ENCODE measurements around the gene HMX3. TPM values are rescaled to one million over a fixed set of nuclear protein-coding genes. Genes with fewer than 3 reads are reported as not detected.
"Not testable (repeated sequence)": the region's sequence is repeated elsewhere in the genome, so short reads cannot be mapped to it uniquely, and the experiment has no call there.

The HMX3 gene
- total RNA-seq, 1 donor from 2014 or later: not detected

DNA sequence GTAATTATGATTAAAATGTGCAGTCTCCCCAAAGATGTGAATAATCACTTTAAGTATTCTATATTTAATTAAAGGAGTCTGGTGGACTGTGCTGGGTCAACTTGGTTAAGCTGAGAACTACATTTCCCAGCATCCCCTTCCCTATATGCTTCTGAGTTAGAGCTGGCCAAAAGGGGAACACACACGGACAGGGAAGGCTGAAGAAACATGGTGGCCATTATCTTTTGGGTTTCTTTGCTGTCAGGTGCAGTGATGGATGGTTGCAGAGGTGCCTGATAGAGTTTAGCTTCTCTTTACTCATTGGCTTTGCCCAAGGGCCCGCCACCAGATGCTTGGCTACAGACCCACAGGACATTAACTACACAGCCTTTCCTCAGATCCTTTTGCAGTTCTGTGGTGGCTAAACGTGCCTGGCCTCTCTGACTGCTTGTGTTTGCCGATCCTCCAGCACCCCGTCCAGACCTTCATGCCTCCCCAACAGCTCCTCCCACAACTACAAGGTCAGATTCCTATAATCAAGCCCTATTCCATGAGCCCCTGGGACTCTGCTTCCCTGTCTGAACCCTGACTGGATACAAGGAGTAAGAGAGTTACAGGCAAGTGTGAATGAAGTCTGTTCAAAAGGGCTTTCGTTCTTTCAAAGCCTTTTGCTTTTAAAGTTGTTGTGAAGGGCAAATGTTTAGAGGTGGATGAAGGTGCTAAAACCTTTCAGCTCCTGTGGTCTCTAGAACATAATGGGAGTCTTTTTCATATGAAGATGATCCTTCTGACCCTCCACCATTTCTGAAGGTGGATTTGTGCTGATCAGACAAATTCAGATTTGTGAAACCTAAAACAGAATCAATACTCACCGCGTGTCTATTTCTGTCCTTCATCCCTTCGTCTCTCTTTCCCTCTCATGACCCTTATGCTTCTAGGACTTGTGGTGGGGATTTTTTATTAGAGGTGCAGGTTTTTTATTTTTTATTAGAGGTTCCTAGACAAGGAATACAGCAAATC lies 39.9 kb downstream of the HMX3 start:
- no peak for DNase-seq

DNA sequence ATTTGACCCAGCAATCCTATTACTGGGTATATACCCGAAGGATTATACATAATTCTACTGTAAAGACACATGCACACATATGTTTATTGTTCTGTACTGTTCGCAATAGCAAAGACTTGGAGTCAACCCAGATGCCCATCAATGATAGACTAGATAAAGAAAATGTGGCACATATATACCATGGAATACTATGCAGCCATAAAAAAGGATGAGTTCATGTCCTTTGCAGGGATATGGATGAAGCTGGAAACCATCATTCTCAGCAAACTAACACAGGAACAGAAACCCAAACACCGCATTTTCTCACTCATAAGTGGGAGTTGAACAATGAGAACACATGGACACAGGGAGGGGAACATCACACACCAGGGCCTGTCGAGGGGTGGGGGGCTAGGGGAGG lies 42.6 kb downstream of the HMX3 start:
- not testable (repeated sequence) for DNase-seq

GRCh38 chr10:123180101-123181090 lies 44.6 kb downstream of the HMX3 start:
- no peak for DNase-seq

DNA sequence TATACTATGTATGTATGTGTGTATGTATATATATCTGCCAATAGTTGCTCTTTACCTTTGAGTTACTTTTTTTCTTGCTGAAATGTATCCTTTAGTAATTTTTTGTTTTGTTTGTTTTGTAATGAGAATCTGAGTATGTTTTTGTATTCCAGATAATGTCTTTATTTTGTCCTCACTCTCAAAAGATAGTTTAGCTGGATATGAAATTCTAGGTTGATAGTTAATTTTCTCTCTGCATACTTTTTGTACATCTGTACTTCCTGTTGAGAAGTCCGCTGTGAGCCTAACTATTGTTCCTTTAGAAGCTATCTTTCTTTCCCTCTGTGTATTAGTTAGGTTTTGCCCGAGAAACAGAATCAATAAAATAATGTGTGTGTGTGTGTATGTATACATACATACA lies 48.0 kb downstream of the HMX3 start:
- no peak for DNase-seq

DNA sequence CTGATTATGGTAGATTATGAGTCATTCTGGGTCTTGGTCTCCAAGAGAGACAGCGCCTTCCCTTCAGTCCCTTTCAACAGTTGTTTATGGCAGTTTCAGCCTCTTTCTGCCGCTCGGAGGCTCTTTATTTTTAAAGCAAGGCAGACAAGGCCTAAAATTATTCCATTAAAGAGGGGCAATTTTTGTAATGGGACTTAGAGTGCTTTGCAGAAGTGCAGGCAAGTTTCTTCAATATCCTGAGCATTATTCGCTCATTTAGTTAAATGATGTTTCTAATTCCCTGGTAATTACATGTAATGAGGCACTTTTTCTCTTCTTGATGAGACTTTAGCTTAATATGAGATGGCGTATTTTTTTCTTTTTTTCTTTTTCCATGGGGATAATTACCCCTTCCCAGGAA lies 52.0 kb downstream of the HMX3 start:
- no peak for DNase-seq

Other genes starting within 250 kb of the HMX3 start
- not detected for gene FAM24A, start 225.4 kb upstream of the HMX3 start, total RNA-seq
- gene C10orf88, start 181.7 kb upstream of the HMX3 start, total RNA-seq: 31.8 TPM
- gene PSTK, start 155.6 kb upstream of the HMX3 start, total RNA-seq: 12.9 TPM
- 13.4 TPM for gene IKZF5, start 127.2 kb upstream of the HMX3 start, total RNA-seq
- gene ACADSB, start 127.0 kb upstream of the HMX3 start, total RNA-seq: 14.5 TPM
- not detected for gene HMX2, start 12.2 kb downstream of the HMX3 start, total RNA-seq
- gene BUB3, start 18.4 kb downstream of the HMX3 start, total RNA-seq: 112 TPM